Thyroid gland (tissue), 4 donors: ENCODE measurements around the gene YIPF3. TPM values are rescaled to one million over a fixed set of nuclear protein-coding genes. Genes with fewer than 3 reads are reported as not detected.
"Not testable (repeated sequence)": the region's sequence is repeated elsewhere in the genome, so short reads cannot be mapped to it uniquely, and the experiment has no call there.

Experiments
- DNase-seq, 2 donors: peaks; one replicate each; pipeline ENCODE4 v3.0.0-alpha.2; 2019
- H3K27ac ChIP-seq, 3 donors: fragments of 200-600 bp; sonication (generic); 1 replicate in 2 of 3; 2 replicates in 1 of 3; pipeline ENCODE4 v1.5.1; 2016 to 2019; ENCODE audit warnings: mild to moderate bottlenecking in 1 of 3, moderate library complexity in 1 of 3
- H3K27me3 ChIP-seq: fragments of 200-600 bp; sonication (generic); one replicate; pipeline ENCODE4 v1.5.1; 2019
- H3K36me3 ChIP-seq, 2 donors: fragments of 200-600 bp; sonication (generic); one replicate each; pipeline ENCODE4 v1.5.1; 2016 to 2019
- H3K4me1 ChIP-seq, 2 donors: fragments of 200-600 bp; sonication (generic); one replicate each; pipeline ENCODE4 v1.5.1; 2017 to 2019
- H3K4me3 ChIP-seq, 3 donors: fragments of 200-600 bp; sonication (generic); replicated peaks in 1 of 3; 1 replicate in 2 of 3; 2 replicates in 1 of 3; pipeline ENCODE4 v1.5.1; 2016; ENCODE audit warnings: mild to moderate bottlenecking in 1 of 3
- H3K9me3 ChIP-seq: fragments of 200-600 bp; sonication (generic); one replicate; pipeline ENCODE4 v1.5.1; 2017
- POLR2A ChIP-seq, 2 donors: fragments of 450-650 bp; IDR thresholded peaks; one replicate each; pipeline ENCODE4 v1.6.1; 2017; ENCODE audit warnings: antibody characterized with exemption in 2 of 2, mild to moderate bottlenecking in 2 of 2, moderate library complexity in 1 of 2
- WGBS, 2 donors: methylation state at CpG; one replicate each; pipeline ENCODE4 v1.1.5; 2017; 5-methylcytosine and 5-hydroxymethylcytosine counted together
- intact Hi-C: fragments of 100-400 bp; cut with DNase I; formaldehyde crosslinking; loops from one replicate; pipeline ENCODE4 v1.15.1; 2023
- total RNA-seq, 4 donors: library from RNA; depleted of rRNA; stranded (reverse); fragments of >200 nt; gene quantifications; one replicate each; pipeline ENCODE4 v1.2.3, GENCODE V29; 2016
- TF ChIP-seq, protein P1 (sequence below), 6 experiments: fragments of 200-600 bp in 3 of 6; fragments of 450-650 bp in 3 of 6; sonication (generic) in 3 of 6; IDR thresholded peaks; one replicate each; pipeline ENCODE4 v1.5.1; 2016 to 2019; ENCODE audit warnings: antibody characterized with exemption in 6 of 6, mild to moderate bottlenecking in 2 of 6, inconsistent platforms in 1 of 6, moderate library complexity in 1 of 6

The YIPF3 gene
- total RNA-seq, 4 donors from 2014 or later = 126 to 145 (median 128) TPM

DNA sequence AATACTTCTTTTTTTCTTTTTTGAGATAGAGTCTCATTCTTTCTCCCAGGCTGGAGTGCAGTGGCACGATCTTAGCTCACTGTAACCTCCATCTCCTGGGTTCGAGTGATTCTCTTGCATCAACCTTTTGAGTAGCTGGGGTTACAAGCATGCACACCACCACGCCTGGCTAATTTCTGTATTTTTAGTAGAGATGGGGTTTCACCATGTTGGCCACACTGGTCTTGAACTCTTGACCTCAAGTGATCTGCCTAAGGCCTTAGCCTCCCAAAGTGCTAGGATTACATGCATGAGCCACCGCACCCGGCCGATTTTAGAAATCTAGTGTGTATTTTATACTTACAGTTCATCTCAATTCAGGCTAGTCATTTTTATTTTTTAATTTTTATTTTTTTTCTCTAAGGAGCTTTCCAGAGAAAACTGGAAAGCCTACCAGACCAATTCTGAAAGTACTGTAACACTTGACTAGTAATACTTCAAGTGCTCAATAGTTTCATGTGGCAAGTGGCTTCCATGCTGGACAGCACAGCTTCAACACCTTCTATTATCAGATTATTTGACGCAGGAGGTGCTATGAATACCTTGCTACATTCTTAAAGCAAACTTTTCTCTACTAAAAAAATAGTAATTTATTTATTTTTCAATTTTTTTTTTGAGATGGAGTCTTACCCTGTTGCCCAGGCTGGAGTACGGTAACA, 25.2 kb upstream of the YIPF3 start:
- WGBS, 2 donors = 69 to 75% methylated on average over 8 of the region's 8 CpGs

DNA sequence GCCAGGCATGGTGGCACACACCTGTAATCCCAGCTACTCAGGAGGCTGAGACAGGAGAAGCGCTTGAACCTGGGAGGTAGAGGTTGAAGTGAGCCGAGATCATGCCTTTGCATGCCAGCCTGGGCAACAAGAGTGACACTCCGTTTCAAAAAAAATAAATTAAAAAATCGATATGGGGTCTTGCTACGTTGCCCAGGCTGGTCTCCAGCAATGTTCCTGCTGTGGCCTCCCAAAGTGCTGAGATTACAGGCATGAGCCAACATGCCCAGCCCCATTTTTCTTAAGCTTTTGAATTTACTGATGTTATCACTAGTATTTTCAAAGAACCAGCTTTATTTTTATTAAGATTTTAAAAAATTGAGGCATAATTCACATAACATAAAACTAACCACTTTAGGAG, 23.8 kb upstream of the YIPF3 start:
- intact Hi-C loops = no loop called here
- Histone ChIP-seq H3K36me3 (peaks cover 15 to 29% of the 10 kb centered on the region in 2 donors), H3K4me1 (no peaks in the 10 kb centered on the region), H3K27me3 (no peaks in the 10 kb centered on the region), H3K27ac (no peak overlapping the region), H3K4me3 (no peak overlapping the region), H3K9me3 (no peaks in the 10 kb centered on the region)
- WGBS, 2 donors = 96 to 97% methylated on average over 5 of the region's 5 CpGs
- no peak for TF ChIP-seq POLR2A (IDR thresholded peaks at IDR 0.05)
- TF ChIP-seq, protein P1, sequence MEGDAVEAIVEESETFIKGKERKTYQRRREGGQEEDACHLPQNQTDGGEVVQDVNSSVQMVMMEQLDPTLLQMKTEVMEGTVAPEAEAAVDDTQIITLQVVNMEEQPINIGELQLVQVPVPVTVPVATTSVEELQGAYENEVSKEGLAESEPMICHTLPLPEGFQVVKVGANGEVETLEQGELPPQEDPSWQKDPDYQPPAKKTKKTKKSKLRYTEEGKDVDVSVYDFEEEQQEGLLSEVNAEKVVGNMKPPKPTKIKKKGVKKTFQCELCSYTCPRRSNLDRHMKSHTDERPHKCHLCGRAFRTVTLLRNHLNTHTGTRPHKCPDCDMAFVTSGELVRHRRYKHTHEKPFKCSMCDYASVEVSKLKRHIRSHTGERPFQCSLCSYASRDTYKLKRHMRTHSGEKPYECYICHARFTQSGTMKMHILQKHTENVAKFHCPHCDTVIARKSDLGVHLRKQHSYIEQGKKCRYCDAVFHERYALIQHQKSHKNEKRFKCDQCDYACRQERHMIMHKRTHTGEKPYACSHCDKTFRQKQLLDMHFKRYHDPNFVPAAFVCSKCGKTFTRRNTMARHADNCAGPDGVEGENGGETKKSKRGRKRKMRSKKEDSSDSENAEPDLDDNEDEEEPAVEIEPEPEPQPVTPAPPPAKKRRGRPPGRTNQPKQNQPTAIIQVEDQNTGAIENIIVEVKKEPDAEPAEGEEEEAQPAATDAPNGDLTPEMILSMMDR (IDR thresholded peaks at IDR 0.05) = no peak
- DNase-seq = no peak

More for the DNA sequence above, 25.2 kb upstream of the YIPF3 start:
- DNase-seq = no peak
- TF ChIP-seq, protein P1 (IDR thresholded peaks at IDR 0.05) = no peak
- TF ChIP-seq POLR2A (IDR thresholded peaks at IDR 0.05) = no peak
- Histone ChIP-seq H3K4me1 (no peaks in the 10 kb centered on the region), H3K27ac (no peak overlapping the region), H3K4me3 (no peak overlapping the region), H3K36me3 (peaks cover 23 to 38% of the 10 kb centered on the region in 2 donors), H3K27me3 (no peaks in the 10 kb centered on the region), H3K9me3 (no peaks in the 10 kb centered on the region)
- intact Hi-C loops = no loop called here

DNA sequence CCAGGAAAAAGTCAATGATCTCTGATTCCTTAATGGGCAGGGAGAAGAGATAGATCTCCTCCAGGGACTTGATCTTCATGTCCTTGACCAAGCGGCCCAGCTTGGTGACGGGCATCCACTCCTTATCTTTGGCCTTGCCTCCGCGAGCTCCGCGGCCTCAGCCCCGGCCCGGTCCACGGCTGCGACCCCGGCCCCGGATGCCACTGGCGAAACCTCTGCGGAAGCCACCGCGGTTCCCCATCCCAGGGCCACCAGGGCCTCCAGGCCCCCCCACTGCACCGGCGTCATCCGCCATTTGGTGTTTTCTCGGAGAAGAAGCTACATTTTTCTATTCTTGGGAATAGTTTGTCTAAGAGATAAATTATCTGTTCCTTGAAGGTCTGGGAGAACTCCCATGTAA, 22.7 kb upstream of the YIPF3 start:
- H3K4me1 ChIP-seq, intact Hi-C loops, H3K9me3 ChIP-seq, H3K27ac ChIP-seq, H3K27me3 ChIP-seq, H3K4me3 ChIP-seq, DNase-seq: not testable (repeated sequence)
- peaks cover 8 to 20% of the 10 kb centered on the region in 2 donors for H3K36me3 ChIP-seq
- 96 to 99% methylated on average over 14 to 20 of the region's 20 CpGs for WGBS, 2 donors

DNA sequence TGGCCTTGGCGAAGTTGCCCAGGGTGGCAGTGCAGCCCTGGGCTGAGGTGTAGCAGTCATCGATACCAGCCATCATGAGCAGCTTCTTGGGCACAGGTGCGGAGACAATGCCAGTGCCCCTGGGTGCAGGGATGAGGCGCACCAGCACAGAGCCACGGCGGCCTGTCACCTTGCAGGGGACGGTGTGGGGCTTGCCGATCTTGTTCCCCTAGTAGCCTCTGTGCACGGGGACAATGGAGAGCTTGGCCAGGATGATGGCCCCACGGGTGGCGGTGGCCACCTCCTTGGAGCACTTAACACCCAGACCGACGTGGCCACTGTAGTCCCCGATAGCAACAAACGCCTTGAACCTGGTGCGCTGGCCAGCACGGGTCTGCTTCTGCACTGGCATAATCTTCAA, 22.3 kb upstream of the YIPF3 start:
- DNase-seq, H3K4me1 ChIP-seq, H3K9me3 ChIP-seq, H3K4me3 ChIP-seq, H3K27ac ChIP-seq, H3K27me3 ChIP-seq, intact Hi-C loops: not testable (repeated sequence)
- WGBS, 2 donors = 97% methylated on average over 6 to 9 of the region's 17 CpGs
- peaks cover 6 to 16% of the 10 kb centered on the region in 2 donors for H3K36me3 ChIP-seq

DNA sequence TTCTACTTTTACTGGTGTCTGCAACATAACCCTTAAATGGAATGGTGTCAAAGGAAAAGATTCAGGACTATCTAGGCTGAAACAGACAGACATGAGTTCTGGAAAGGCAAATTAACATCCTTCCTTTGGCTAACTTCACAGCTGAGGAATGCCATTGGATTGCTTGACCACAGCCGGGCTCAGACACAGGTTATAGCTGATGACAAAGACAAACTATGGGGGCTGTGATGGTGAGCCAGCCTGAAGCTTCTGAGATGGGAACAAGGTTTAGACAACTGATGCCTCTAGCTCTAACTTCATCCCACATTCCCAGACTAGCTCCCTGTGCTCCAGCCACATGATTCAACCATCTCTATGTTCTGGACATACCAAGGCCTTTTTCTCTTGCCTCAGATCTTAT, 15.5 kb upstream of the YIPF3 start:
- intact Hi-C loops = no loop called here
- WGBS, 2 donors = 91 to 92% methylated on average over 1 of the region's 1 CpG
- H3K27me3 ChIP-seq = no peaks in the 10 kb centered on the region
- no peak for DNase-seq
- TF ChIP-seq POLR2A (IDR thresholded peaks at IDR 0.05) = no peak
- TF ChIP-seq, protein P1 (IDR thresholded peaks at IDR 0.05) = no peak
- H3K9me3 ChIP-seq = no peaks in the 10 kb centered on the region
- no peak overlapping the region for H3K27ac ChIP-seq
- peaks cover 31 to 43% of the 10 kb centered on the region in 2 donors for H3K36me3 ChIP-seq
- no peak overlapping the region for H3K4me3 ChIP-seq
- H3K4me1 ChIP-seq = no peaks in the 10 kb centered on the region

DNA sequence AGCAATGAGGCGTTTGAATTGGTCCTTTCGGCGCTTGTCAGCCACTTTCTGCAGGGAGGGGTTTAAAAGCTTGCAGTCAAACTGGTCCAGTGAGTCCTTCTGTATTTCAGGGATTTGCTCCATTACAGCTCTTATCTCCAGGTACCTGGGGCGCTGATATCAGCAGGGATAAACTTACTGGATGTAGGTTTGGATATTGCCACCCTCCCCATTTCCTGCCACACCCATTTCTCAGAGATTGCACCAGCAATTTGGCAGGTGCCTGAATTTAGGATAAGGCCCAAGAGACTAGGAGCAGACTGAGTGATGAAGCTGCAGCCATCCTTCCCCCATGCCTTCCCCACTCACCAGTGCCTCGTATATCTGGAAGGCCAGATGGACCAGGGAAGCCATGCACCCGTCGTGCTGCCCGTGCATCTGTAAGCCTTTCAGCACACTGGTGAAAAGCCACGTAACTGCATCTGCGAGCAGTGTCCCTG, 7.8 kb upstream of the YIPF3 start:
- DNase-seq = no peak
- no peak overlapping the region for H3K4me3 ChIP-seq
- intact Hi-C loops = loop anchor here (5.0 kb wide), 1 partner anchor 48 kb away; no protein-coding TSS in a partner anchor
- TF ChIP-seq, protein P1 (IDR thresholded peaks at IDR 0.05) = no peak
- no peak for TF ChIP-seq POLR2A (IDR thresholded peaks at IDR 0.05)
- WGBS, 2 donors = 91 to 94% methylated on average over 6 to 10 of the region's 10 CpGs
- no peaks in the 10 kb centered on the region for H3K9me3 ChIP-seq
- H3K27ac ChIP-seq = no peak overlapping the region
- H3K36me3 ChIP-seq = peaks cover 70 to 80% of the 10 kb centered on the region in 2 donors
- H3K27me3 ChIP-seq = no peaks in the 10 kb centered on the region
- H3K4me1 ChIP-seq = peaks cover 13 to 25% of the 10 kb centered on the region in 2 donors
